K562 (cell line): ENCODE data around the gene MINK1. TPM values are rescaled to one million over a fixed set of nuclear protein-coding genes. Genes with fewer than 3 reads are reported as not detected.

ENCODE experiments used
- ATF4 ChIP-seq: fragments of 450-650 bp; formaldehyde crosslinking; IDR thresholded peaks from 2 replicates; pipeline ENCODE4 v1.4.0; 2022; ENCODE audit warnings: mild to moderate bottlenecking, moderate library complexity
- EGR1 ChIP-seq: fragments of 450-650 bp; conservative IDR thresholded peaks from 2 replicates; pipeline ENCODE4 v1.6.1; 2017; ENCODE audit warnings: mild to moderate bottlenecking
- IRF9 ChIP-seq: fragments of 450-650 bp; IDR thresholded peaks from 2 replicates; pipeline ENCODE4 v1.6.1; 2016; ENCODE audit warnings: missing biosample characterization, missing genetic modification characterization
- KAT2B ChIP-seq: IDR thresholded peaks from one replicate; pipeline ENCODE4 v1.6.1; 2012; ENCODE audit warnings: low read depth, mild to moderate bottlenecking, control low read depth, inconsistent platforms, low read length, moderate library complexity
- KLF16 ChIP-seq: IDR thresholded peaks from 2 replicates; pipeline ENCODE4 v1.6.1; 2016; ENCODE audit warnings: antibody characterized with exemption
- L3MBTL2 ChIP-seq: fragments of 450-650 bp; IDR thresholded peaks from 2 replicates; pipeline ENCODE4 v1.6.1; 2016; ENCODE audit warnings: mild to moderate bottlenecking, moderate library complexity
- MECOM ChIP-seq: fragments of 250-450 bp; sonication (Bioruptor Pico); IDR thresholded peaks from 2 replicates; pipeline ENCODE4 v1.8.0; 2022; ENCODE audit warnings: inconsistent platforms
- MED1 ChIP-seq: sonication (generic); formaldehyde crosslinking; IDR thresholded peaks from 2 replicates; pipeline ENCODE4 v1.8.1; 2023; ENCODE audit warnings: missing genetic modification reagents, borderline replicate concordance
- MEF2A ChIP-seq: IDR thresholded peaks from 2 replicates; pipeline ENCODE4 v1.6.1; 2011; ENCODE audit warnings: low read depth, mild to moderate bottlenecking, low read length, moderate library complexity; ENCODE audit not compliant: control insufficient read depth
- RB1 ChIP-seq: fragments of 450-650 bp; IDR thresholded peaks from 2 replicates; pipeline ENCODE4 v1.6.1; 2017; ENCODE audit warnings: low read depth, mild to moderate bottlenecking
- RBM25 ChIP-seq: fragments of 200-400 bp; formaldehyde crosslinking; IDR thresholded peaks from 2 replicates; pipeline ENCODE4 v1.6.1; 2018; ENCODE audit warnings: low read length, low read depth, moderate library complexity; ENCODE audit not compliant: severe bottlenecking
- YY1 ChIP-seq, 3 experiments: IDR thresholded peaks; 2 replicates each; pipeline ENCODE4 v1.6.1; 2011; ENCODE audit warnings: low read length in 2 of 3, mild to moderate bottlenecking in 2 of 3, moderate library complexity in 2 of 3, borderline replicate concordance in 1 of 3, control low read depth in 1 of 3, low read depth in 1 of 3; ENCODE audit not compliant: insufficient read depth in 3 of 3, insufficient replicate concordance in 2 of 3, control insufficient read depth in 1 of 3, insufficient read length in 1 of 3; ENCODE audit errors: extremely low read depth in 1 of 3
- ZBTB43 ChIP-seq: sonication (generic); formaldehyde crosslinking; IDR thresholded peaks from 2 replicates; pipeline ENCODE4 v1.8.0; 2023; ENCODE audit warnings: mild to moderate bottlenecking, missing genetic modification reagents
- ZNF165 ChIP-seq: fragments of 250-450 bp; sonication (Bioruptor Pico); IDR thresholded peaks from 2 replicates; pipeline ENCODE4 v1.4.0; 2020; ENCODE audit warnings: borderline replicate concordance
- ZNF589 ChIP-seq: fragments of 200-800 bp; sonication (Bioruptor generic); IDR thresholded peaks from 2 replicates; pipeline ENCODE4 v1.6.1; 2016; ENCODE audit warnings: low read depth, missing genetic modification characterization, missing compliant biosample characterization
- ZNF764 ChIP-seq: fragments of 250-450 bp; sonication (Bioruptor Pico); IDR thresholded peaks from 2 replicates; pipeline ENCODE4 v1.4.0; 2020; ENCODE audit warnings: low read depth, mild to moderate bottlenecking, moderate library complexity
- ZSCAN29 ChIP-seq: fragments of 450-650 bp; IDR thresholded peaks from 2 replicates; pipeline ENCODE4 v1.6.1; 2017
- polyA plus RNA-seq, 8 experiments: library from polyadenylated mRNA; depleted of rRNA in 4 of 8; stranded (reverse) in 5 of 8; unstranded in 3 of 8; fragments of >200 nt; fragmentation: Nextera tagmentation in 2 of 8; fragmentation: Illumina TruSeq in 1 of 8; extraction: Ambion mirVana in 2 of 8; extraction: Trizol in 1 of 8; gene quantifications; 2 replicates each; pipeline versions ENCODE4 v1.2.1 to v1.2.3, GENCODE V29; 2011 to 2014; ENCODE audit warnings: inconsistent platforms in 1 of 8, missing spikeins in 1 of 8
- total RNA-seq, 7 experiments: library from RNA; depleted of rRNA in 6 of 7; stranded (reverse); fragments of >200 nt in 6 of 7; fragmentation: Illumina TruSeq in 2 of 7; extraction: Trizol in 2 of 7; gene quantifications; 2 replicates each; pipeline versions ENCODE4 v1.2.1 to v1.2.3, GENCODE V29; 2011 to 2021; ENCODE audit warnings: low replicate concordance in 1 of 7
- TF ChIP-seq, protein P1 (sequence below): fragments of 250-450 bp; sonication (Bioruptor Pico); IDR thresholded peaks from 2 replicates; pipeline ENCODE4 v1.8.0; 2021; ENCODE audit warnings: moderate library complexity, mild to moderate bottlenecking, inconsistent platforms
- TF ChIP-seq, protein P2 (sequence below): sonication (generic); formaldehyde crosslinking; IDR thresholded peaks from 2 replicates; pipeline ENCODE4 v1.8.0; 2022; ENCODE audit warnings: mild to moderate bottlenecking, missing genetic modification reagents, borderline replicate concordance

MINK1 gene
- total and polyA plus RNA-seq, 9 of the 15 experiments (the other 6 are each of a cell fraction or from before 2014, with no cell fraction given): 0.11 to 54.2 (median 14.9) TPM

DNA sequence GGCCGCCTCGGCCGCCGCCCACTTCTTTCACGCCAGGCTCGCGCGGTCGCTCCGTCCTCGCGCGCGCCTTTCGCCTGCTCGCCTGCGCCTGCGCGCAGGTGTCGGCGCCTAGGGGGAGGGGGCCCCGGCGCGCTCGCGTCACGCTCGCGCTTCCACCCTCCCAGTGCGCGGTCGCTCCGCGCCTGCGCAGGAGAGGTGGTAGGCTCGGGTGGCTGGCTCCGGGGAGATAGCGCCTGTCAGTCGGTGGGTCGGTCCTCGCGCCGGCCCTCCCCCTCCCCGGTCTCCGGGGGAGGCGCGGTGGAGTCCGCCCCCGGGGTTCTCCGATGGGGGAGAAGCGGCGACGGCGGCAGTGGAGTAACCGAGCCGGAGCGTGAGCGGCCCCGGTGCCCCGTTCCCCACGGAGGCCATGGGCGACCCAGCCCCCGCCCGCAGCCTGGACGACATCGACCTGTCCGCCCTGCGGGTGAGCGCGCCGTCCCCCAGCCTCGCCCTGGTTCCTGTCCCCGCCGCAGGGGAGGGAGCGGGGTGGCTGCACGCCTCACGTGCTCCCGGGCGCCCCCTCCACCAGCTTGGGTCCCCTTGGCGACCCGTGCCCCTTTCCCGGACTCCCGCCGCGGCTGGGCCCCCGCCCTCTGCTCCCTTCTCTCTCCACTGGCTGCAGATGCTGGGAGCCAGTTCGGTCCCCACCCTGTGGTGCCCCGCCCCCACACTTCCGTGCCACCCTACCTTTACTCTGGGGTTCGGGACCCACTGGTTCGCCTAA is at the start of gene MINK1 (continued):
- TF ChIP-seq ZNF764: no peak
- TF ChIP-seq, protein P1, sequence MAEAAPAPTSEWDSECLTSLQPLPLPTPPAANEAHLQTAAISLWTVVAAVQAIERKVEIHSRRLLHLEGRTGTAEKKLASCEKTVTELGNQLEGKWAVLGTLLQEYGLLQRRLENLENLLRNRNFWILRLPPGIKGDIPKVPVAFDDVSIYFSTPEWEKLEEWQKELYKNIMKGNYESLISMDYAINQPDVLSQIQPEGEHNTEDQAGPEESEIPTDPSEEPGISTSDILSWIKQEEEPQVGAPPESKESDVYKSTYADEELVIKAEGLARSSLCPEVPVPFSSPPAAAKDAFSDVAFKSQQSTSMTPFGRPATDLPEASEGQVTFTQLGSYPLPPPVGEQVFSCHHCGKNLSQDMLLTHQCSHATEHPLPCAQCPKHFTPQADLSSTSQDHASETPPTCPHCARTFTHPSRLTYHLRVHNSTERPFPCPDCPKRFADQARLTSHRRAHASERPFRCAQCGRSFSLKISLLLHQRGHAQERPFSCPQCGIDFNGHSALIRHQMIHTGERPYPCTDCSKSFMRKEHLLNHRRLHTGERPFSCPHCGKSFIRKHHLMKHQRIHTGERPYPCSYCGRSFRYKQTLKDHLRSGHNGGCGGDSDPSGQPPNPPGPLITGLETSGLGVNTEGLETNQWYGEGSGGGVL (CRISPR knock-in tag): no peak
- TF ChIP-seq ZBTB43 (CRISPR knock-in tag): no peak
- no peak for TF ChIP-seq MEF2A
- TF ChIP-seq ATF4 (CRISPR knock-in tag): no peak
- TF ChIP-seq ZNF165 (CRISPR knock-in tag): no peak
- TF ChIP-seq KLF16: no peak
- no peak for TF ChIP-seq MED1 (CRISPR knock-in tag)
- peak; percentile 70 for TF ChIP-seq RB1
- no peak; the same call in 1 of the 2 replicates for TF ChIP-seq L3MBTL2
- peak; percentile 66 for TF ChIP-seq RBM25
- peak; percentile 25 for TF ChIP-seq EGR1
- TF ChIP-seq KAT2B: no peak
- TF ChIP-seq, protein P2, sequence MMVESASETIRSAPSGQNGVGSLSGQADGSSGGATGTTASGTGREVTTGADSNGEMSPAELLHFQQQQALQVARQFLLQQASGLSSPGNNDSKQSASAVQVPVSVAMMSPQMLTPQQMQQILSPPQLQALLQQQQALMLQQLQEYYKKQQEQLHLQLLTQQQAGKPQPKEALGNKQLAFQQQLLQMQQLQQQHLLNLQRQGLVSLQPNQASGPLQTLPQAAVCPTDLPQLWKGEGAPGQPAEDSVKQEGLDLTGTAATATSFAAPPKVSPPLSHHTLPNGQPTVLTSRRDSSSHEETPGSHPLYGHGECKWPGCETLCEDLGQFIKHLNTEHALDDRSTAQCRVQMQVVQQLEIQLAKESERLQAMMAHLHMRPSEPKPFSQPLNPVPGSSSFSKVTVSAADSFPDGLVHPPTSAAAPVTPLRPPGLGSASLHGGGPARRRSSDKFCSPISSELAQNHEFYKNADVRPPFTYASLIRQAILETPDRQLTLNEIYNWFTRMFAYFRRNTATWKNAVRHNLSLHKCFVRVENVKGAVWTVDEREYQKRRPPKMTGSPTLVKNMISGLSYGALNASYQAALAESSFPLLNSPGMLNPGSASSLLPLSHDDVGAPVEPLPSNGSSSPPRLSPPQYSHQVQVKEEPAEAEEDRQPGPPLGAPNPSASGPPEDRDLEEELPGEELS (CRISPR knock-in tag): no peak
- peak in 1 of 3 experiments; percentile 33 for TF ChIP-seq YY1 (IDR thresholded peaks at IDR 0.05; ENCODE audit: borderline replicate concordance in 1 of 3, control insufficient read depth in 1 of 3, extremely low read depth in 1 of 3, insufficient read depth in 3 of 3, insufficient read length in 1 of 3, insufficient replicate concordance in 2 of 3, low read depth in 1 of 3, low read length in 2 of 3)
- TF ChIP-seq ZNF589 (CRISPR knock-in tag): no peak
- no peak for TF ChIP-seq IRF9
- TF ChIP-seq MECOM (CRISPR knock-in tag): peak; percentile 7; the same call in 1 of the 2 replicates
- no peak for TF ChIP-seq ZSCAN29
